COLO829 (cell line): ENCODE data around the gene KANSL1L.
"Not testable (repeated sequence)": the region's sequence is repeated elsewhere in the genome, so short reads cannot be mapped to it uniquely, and the experiment has no call there.

Source experiments
- DNase-seq: peaks from one replicate; pipeline ENCODE4 v3.0.0; 2012; ENCODE audit warnings: low spot score

KANSL1L gene

GRCh38 chr2:210171309-210172218 lies at the start of gene KANSL1L:
Gene KANSL1L, minus strand, starts transcription at chr2:210171409. Its CDS starts 16,827 bp downstream, at chr2:210154582.
- peak; percentile 94 for DNase-seq

GRCh38 chr2:210215120-210215519 lies 43.9 kb upstream of the KANSL1L start:
- no peak for DNase-seq

GRCh38 chr2:210210185-210210584 lies 39.0 kb upstream of the KANSL1L start:
- no peak for DNase-seq

- DNase-seq: no peak
Measured at GRCh38 chr2:210207929-210208328, 36.7 kb upstream of the KANSL1L start.

- no peak for DNase-seq
Measured at GRCh38 chr2:210203558-210203957, 32.3 kb upstream of the KANSL1L start.

GRCh38 chr2:210203147-210203546 lies 31.9 kb upstream of the KANSL1L start:
- no peak for DNase-seq

- DNase-seq: no peak
Measured at GRCh38 chr2:210199854-210200253, 28.6 kb upstream of the KANSL1L start.

- peak; percentile 35 for DNase-seq
Measured at GRCh38 chr2:210199186-210199765, 28.1 kb upstream of the KANSL1L start.

- DNase-seq: peak; percentile 19
Measured at GRCh38 chr2:210198326-210198725, 27.1 kb upstream of the KANSL1L start.

GRCh38 chr2:210197720-210198119 lies 26.5 kb upstream of the KANSL1L start:
- no peak for DNase-seq

GRCh38 chr2:210195101-210195852 lies 24.1 kb upstream of the KANSL1L start:
- no peak for DNase-seq

- no peak for DNase-seq
Measured at GRCh38 chr2:210190345-210190744, 19.1 kb upstream of the KANSL1L start.

GRCh38 chr2:210189452-210190138 lies 18.4 kb upstream of the KANSL1L start:
- no peak for DNase-seq

GRCh38 chr2:210188755-210189154 lies 17.5 kb upstream of the KANSL1L start:
- DNase-seq: no peak

GRCh38 chr2:210188190-210188589 lies 17.0 kb upstream of the KANSL1L start:
- no peak for DNase-seq

- not testable (repeated sequence) for DNase-seq
Measured at GRCh38 chr2:210183936-210184335, 12.7 kb upstream of the KANSL1L start.

- DNase-seq: not testable (repeated sequence)
Measured at GRCh38 chr2:210181606-210182088, 10.4 kb upstream of the KANSL1L start.

GRCh38 chr2:210181033-210181605 lies 9.9 kb upstream of the KANSL1L start:
- DNase-seq: not testable (repeated sequence)

GRCh38 chr2:210180477-210180876 lies 9.3 kb upstream of the KANSL1L start:
- DNase-seq: no peak

GRCh38 chr2:210179351-210179990 lies 8.3 kb upstream of the KANSL1L start:
- DNase-seq: no peak

GRCh38 chr2:210177769-210178168 lies 6.6 kb upstream of the KANSL1L start:
- DNase-seq: no peak
